Vagina (tissue), 2 donors: Measurements from ENCODE around the gene FLOT1. TPM values are rescaled to one million over a fixed set of nuclear protein-coding genes. Genes with fewer than 3 reads are reported as not detected.

ENCODE experiments used
- DNase-seq, 2 donors: peaks; one replicate each; pipeline ENCODE4 v3.0.0-alpha.2; 2017; ENCODE audit errors: extremely low spot score in 2 of 2
- H3K27ac ChIP-seq: fragments of 200-600 bp; sonication (generic); one replicate; pipeline ENCODE4 v1.5.1; 2019
- H3K27me3 ChIP-seq: fragments of 200-600 bp; sonication (generic); one replicate; pipeline ENCODE4 v1.5.1; 2019
- H3K36me3 ChIP-seq, 2 donors: fragments of 200-600 bp; sonication (generic); one replicate each; pipeline ENCODE4 v1.5.1; 2017 to 2019
- H3K4me1 ChIP-seq: fragments of 200-600 bp; sonication (generic); one replicate; pipeline ENCODE4 v1.5.1; 2019
- H3K4me3 ChIP-seq, 2 donors: fragments of 200-600 bp; sonication (generic); 1 replicate in 1 of 2; 2 replicates in 1 of 2; pipeline ENCODE4 v1.5.1; 2016 to 2019
- H3K9me3 ChIP-seq: fragments of 200-600 bp; sonication (generic); one replicate; pipeline ENCODE4 v1.5.1; 2019
- POLR2A ChIP-seq, 2 donors: fragments of 450-650 bp; IDR thresholded peaks; one replicate each; pipeline ENCODE4 v1.6.1; 2017; ENCODE audit warnings: antibody characterized with exemption in 2 of 2, mild to moderate bottlenecking in 2 of 2, moderate library complexity in 2 of 2
- POLR2AphosphoS5 ChIP-seq, 2 donors: sonication (generic); formaldehyde crosslinking; IDR thresholded peaks; one replicate each; pipeline ENCODE4 v1.9.0; 2017; ENCODE audit warnings: antibody characterized with exemption in 2 of 2, mild to moderate bottlenecking in 2 of 2, low read depth in 1 of 2; ENCODE audit not compliant: insufficient read depth in 1 of 2
- intact Hi-C: fragments of 100-400 bp; cut with DNase I; formaldehyde crosslinking; loops from one replicate; pipeline ENCODE4 v1.15.1; 2023
- total RNA-seq: library from RNA; depleted of rRNA; stranded (reverse); fragments of >200 nt; gene quantifications from one replicate; pipeline ENCODE4 v1.2.3, GENCODE V29; 2016
- TF ChIP-seq, protein P1 (sequence below), 3 experiments: fragments of 450-650 bp in 2 of 3; fragments of 200-600 bp in 1 of 3; sonication (generic) in 1 of 3; IDR thresholded peaks; one replicate each; pipeline ENCODE4 v1.5.1; 2017 to 2019; ENCODE audit warnings: antibody characterized with exemption in 3 of 3, mild to moderate bottlenecking in 2 of 3, moderate library complexity in 2 of 3

The FLOT1 gene
- total RNA-seq, 1 donor from 2014 or later, result 165 TPM

DNA sequence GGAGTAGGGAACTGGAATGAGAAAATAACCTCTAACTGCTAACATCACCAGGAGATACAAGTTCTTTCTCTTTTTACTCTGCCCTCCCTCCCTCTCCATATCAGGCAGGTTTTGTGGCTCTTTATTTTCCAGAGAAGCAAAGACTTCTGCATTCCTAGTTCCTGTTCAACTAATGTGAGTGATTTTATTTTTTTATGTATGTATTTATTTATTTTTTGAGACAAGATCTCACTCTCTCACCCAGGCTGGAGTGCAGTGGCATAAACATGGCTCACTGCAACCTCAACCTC, 7.8 kb upstream of the FLOT1 start:
- no peak overlapping the region for H3K4me3 ChIP-seq

DNA sequence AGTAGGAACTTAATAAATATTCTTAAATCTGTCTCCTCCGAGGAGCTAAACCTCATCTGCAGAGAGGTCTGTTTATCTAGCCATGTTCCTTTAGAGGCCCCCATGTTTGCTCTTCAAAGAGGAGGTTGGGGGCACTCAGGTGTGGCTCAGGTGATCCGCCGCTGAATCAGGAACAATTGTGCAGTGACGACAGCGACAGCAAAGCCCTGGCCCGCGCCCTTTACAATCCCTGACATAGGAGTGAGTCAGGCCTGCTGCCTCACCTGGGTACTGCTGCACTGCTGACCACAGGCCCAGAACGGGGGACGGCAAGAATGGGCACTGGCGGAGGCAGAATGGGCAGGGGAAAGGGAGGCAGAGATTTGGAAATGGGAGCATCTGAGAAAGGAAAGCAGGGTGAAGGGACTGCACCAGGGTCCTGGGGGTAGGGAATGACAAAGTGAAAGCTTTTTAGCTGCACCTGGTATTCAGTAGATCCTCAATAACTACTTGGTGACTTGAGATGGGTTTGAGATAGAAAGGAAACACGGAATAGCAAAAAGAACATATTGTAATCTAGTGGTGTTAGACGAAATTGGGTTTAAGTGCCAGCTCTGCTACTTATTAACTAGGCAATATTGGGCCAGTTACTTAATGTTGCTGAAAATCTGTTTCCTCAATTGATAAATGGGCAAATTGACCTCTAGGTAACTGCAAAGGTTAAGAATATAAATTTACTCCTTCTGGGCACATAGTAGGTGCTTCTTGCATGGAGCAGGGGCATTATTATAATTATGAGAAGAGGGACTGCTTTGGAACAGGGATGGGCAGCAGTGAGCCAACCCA, 7.3 kb upstream of the FLOT1 start:
- intact Hi-C loops, result loop anchor here (10.0 kb wide), 1 partner anchor 75 kb away; no protein-coding TSS in a partner anchor
- no peaks in the 10 kb centered on the region for H3K27me3 ChIP-seq
- no peak overlapping the region for H3K4me3 ChIP-seq
- H3K27ac ChIP-seq, result peak overlapping the region; percentile 84
- TF ChIP-seq, protein P1, sequence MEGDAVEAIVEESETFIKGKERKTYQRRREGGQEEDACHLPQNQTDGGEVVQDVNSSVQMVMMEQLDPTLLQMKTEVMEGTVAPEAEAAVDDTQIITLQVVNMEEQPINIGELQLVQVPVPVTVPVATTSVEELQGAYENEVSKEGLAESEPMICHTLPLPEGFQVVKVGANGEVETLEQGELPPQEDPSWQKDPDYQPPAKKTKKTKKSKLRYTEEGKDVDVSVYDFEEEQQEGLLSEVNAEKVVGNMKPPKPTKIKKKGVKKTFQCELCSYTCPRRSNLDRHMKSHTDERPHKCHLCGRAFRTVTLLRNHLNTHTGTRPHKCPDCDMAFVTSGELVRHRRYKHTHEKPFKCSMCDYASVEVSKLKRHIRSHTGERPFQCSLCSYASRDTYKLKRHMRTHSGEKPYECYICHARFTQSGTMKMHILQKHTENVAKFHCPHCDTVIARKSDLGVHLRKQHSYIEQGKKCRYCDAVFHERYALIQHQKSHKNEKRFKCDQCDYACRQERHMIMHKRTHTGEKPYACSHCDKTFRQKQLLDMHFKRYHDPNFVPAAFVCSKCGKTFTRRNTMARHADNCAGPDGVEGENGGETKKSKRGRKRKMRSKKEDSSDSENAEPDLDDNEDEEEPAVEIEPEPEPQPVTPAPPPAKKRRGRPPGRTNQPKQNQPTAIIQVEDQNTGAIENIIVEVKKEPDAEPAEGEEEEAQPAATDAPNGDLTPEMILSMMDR (IDR thresholded peaks at IDR 0.05), result no peak
- TF ChIP-seq POLR2AphosphoS5 (IDR thresholded peaks at IDR 0.05; ENCODE audit: insufficient read depth in 1 of 2, low read depth in 1 of 2) (no peak), POLR2A (IDR thresholded peaks at IDR 0.05) (no peak)
- DNase-seq, result no peak
- H3K36me3 ChIP-seq, result no peaks in the 10 kb centered on the region
- H3K9me3 ChIP-seq, result no peaks in the 10 kb centered on the region
- H3K4me1 ChIP-seq, result peaks cover 67% of the 10 kb centered on the region

More for the DNA sequence above, 7.8 kb upstream of the FLOT1 start:
- intact Hi-C loops, result loop anchor here (10.0 kb wide), 1 partner anchor 74 kb away; no protein-coding TSS in a partner anchor
- Histone ChIP-seq H3K36me3 (no peaks in the 10 kb centered on the region), H3K27ac (peak overlapping the region; percentile 84), H3K9me3 (no peaks in the 10 kb centered on the region), H3K27me3 (no peaks in the 10 kb centered on the region), H3K4me1 (peaks cover 63% of the 10 kb centered on the region)
- TF ChIP-seq, protein P1 (IDR thresholded peaks at IDR 0.05), result no peak
- TF ChIP-seq POLR2A (IDR thresholded peaks at IDR 0.05), result no peak
- TF ChIP-seq POLR2AphosphoS5 (IDR thresholded peaks at IDR 0.05; ENCODE audit: insufficient read depth in 1 of 2, low read depth in 1 of 2), result no peak
- DNase-seq, result no peak

DNA sequence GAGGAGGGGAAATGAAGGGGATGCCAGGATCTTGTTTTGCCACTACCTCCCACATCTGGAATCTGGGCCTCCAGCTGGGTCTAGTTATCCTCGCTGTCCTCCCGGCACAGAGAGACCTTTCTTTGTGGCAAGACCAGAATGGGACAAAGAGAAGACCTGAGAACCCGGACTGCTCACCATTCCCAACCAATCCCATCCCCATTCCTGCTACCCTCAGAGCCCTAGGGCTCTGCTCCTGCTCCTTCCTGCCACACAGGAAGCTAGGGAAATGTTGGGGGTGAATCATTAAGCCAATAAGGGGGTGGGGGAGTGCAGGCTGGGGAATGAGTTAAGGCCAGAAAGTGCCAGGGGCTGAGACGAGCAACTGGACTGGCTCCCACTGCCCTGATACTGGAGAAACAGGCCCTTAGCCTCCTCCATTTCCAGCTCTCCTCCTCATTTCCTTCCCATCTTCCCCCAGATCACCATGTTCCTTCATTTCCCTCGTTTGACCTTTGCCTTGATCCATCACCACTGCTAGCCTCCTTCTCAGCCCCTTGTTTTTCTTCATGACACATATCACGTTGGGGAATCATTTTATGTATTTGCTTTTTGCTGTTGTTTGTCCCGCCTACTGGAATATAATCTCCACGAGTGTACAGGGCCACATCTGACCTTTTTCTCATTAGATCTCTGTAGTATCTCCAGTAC, 6.5 kb upstream of the FLOT1 start:
- Histone ChIP-seq H3K4me3 (no peak overlapping the region), H3K27ac (peak overlapping the region; percentile 84), H3K36me3 (no peaks in the 10 kb centered on the region), H3K27me3 (no peaks in the 10 kb centered on the region), H3K9me3 (no peaks in the 10 kb centered on the region), H3K4me1 (peaks cover 69% of the 10 kb centered on the region)
- TF ChIP-seq, protein P1 (IDR thresholded peaks at IDR 0.05), result no peak
- TF ChIP-seq POLR2AphosphoS5 (IDR thresholded peaks at IDR 0.05; ENCODE audit: insufficient read depth in 1 of 2, low read depth in 1 of 2) (no peak), POLR2A (IDR thresholded peaks at IDR 0.05) (no peak)
- intact Hi-C loops, result no loop called here
- no peak for DNase-seq

DNA sequence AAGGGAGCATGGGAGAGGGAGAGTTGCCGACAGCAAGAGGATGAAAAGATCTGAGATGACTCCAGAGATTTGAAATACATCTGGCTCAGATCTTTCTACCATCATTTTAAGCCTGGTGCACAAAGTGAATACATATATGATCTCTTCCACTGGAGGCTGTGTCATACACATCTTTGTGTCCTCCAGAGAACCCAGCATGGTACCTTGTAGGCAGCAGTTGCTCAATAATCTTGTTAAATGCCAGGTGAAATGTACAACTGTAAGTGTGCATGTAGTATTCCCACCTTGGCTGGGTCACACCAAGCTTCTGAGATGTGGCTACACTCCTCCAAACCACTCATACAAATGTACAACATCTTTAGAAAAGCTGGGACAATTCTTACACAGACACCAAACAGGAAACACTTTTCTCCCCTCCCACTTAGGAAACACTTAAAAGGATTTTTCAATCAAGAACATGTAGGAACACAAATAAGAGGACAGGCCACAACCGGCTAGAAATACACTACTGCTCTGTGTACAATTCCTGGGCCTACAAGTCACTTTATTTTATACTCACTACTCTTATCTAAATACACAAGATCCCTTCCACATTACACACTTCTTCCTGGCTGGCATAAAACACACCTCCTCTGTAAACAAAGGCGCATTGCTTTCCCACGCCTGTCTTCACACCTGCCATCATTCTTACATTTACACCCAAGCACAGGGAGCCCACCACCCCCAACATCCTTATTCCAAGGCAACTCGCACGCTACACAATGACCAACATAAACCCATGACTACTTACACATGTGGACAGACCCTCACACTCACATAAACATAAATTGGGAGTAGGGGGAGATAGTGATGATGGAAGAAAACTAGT, 5.6 kb upstream of the FLOT1 start:
- TF ChIP-seq, protein P1 (IDR thresholded peaks at IDR 0.05), result no peak
- TF ChIP-seq POLR2A (IDR thresholded peaks at IDR 0.05) (no peak), POLR2AphosphoS5 (IDR thresholded peaks at IDR 0.05; ENCODE audit: insufficient read depth in 1 of 2, low read depth in 1 of 2) (no peak)
- H3K9me3 ChIP-seq, result no peaks in the 10 kb centered on the region
- H3K36me3 ChIP-seq, result no peaks in the 10 kb centered on the region
- intact Hi-C loops, result no loop called here
- H3K27me3 ChIP-seq, result no peaks in the 10 kb centered on the region
- peaks cover 64% of the 10 kb centered on the region for H3K4me1 ChIP-seq
- H3K27ac ChIP-seq, result peak overlapping the region; percentile 84
- DNase-seq, result no peak
- no peak overlapping the region for H3K4me3 ChIP-seq
